Neuron (in vitro differentiated cells): ENCODE data around the gene GFOD1.

Experiments
- H2AFZ ChIP-seq: one replicate; pipeline ENCODE4 v1.6.1; 2013; ENCODE audit warnings: low read depth, mild to moderate bottlenecking, inconsistent platforms, low read length, moderate library complexity
- H3K27me3 ChIP-seq: one replicate; pipeline ENCODE4 v1.6.1; 2013; ENCODE audit warnings: low read length; ENCODE audit not compliant: insufficient read depth
- H3K36me3 ChIP-seq: one replicate; pipeline ENCODE4 v1.6.1; 2013; ENCODE audit warnings: low read length; ENCODE audit not compliant: insufficient read depth
- H3K4me1 ChIP-seq: one replicate; pipeline ENCODE4 v1.6.1; 2013; ENCODE audit warnings: low read length; ENCODE audit not compliant: insufficient read depth
- H3K4me3 ChIP-seq: 2 replicates; pipeline ENCODE4 v1.5.1; 2013; ENCODE audit warnings: mild to moderate bottlenecking, low read length, moderate library complexity
- H3K9me3 ChIP-seq: one replicate; pipeline ENCODE4 v1.6.1; 2013; ENCODE audit warnings: low read length

GFOD1 gene

GRCh38 chr6:13425270-13425873 is 62.0 kb downstream of the GFOD1 start:
- Histone ChIP-seq H3K9me3 (no peaks in the 10 kb centered on the region), H2AFZ (no peak overlapping the region), H3K4me1 (peaks cover 31% of the 10 kb centered on the region), H3K36me3 (no peaks in the 10 kb centered on the region), H3K27me3 (no peaks in the 10 kb centered on the region), H3K4me3 (no peak overlapping the region)

- Histone ChIP-seq H3K4me3 (no peak overlapping the region), H3K9me3 (no peaks in the 10 kb centered on the region), H3K27me3 (no peaks in the 10 kb centered on the region), H2AFZ (no peak overlapping the region), H3K36me3 (no peaks in the 10 kb centered on the region), H3K4me1 (peaks cover 23% of the 10 kb centered on the region)
These were observed 64.1 kb downstream of the GFOD1 start for GRCh38 chr6:13423252-13423651.

GRCh38 chr6:13422681-13423221 is 64.6 kb downstream of the GFOD1 start:
- H3K4me1 ChIP-seq, result peaks cover 18% of the 10 kb centered on the region
- no peaks in the 10 kb centered on the region for H3K36me3 ChIP-seq
- peak overlapping the region; percentile 43 for H2AFZ ChIP-seq
- H3K27me3 ChIP-seq, result no peaks in the 10 kb centered on the region
- H3K9me3 ChIP-seq, result no peaks in the 10 kb centered on the region
- peak overlapping the region; percentile 10 for H3K4me3 ChIP-seq

GRCh38 chr6:13421425-13422059 is 65.9 kb downstream of the GFOD1 start:
- H3K4me3 ChIP-seq, result peak overlapping the region; percentile 10
- no peaks in the 10 kb centered on the region for H3K9me3 ChIP-seq

GRCh38 chr6:13420269-13420668 is 67.1 kb downstream of the GFOD1 start:
- Histone ChIP-seq H3K27me3 (no peaks in the 10 kb centered on the region), H3K9me3 (no peaks in the 10 kb centered on the region), H2AFZ (no peak overlapping the region), H3K4me1 (peaks cover 16% of the 10 kb centered on the region), H3K4me3 (no peak overlapping the region), H3K36me3 (no peaks in the 10 kb centered on the region)

More at GRCh38 chr6:13421425-13422059, 65.9 kb downstream of the GFOD1 start:
- peak overlapping the region; percentile 43 for H2AFZ ChIP-seq
- H3K4me1 ChIP-seq, result peaks cover 16% of the 10 kb centered on the region
- H3K36me3 ChIP-seq, result no peaks in the 10 kb centered on the region
- no peaks in the 10 kb centered on the region for H3K27me3 ChIP-seq

- Histone ChIP-seq H2AFZ (no peak overlapping the region), H3K36me3 (no peaks in the 10 kb centered on the region), H3K9me3 (no peaks in the 10 kb centered on the region), H3K4me3 (no peak overlapping the region), H3K27me3 (no peaks in the 10 kb centered on the region), H3K4me1 (peaks cover 16% of the 10 kb centered on the region)
These were observed 67.8 kb downstream of the GFOD1 start for GRCh38 chr6:13419422-13420195.

GRCh38 chr6:13418844-13419243 is 68.6 kb downstream of the GFOD1 start:
- Histone ChIP-seq H3K4me3 (no peak overlapping the region), H2AFZ (no peak overlapping the region), H3K27me3 (no peaks in the 10 kb centered on the region), H3K4me1 (peaks cover 16% of the 10 kb centered on the region), H3K9me3 (no peaks in the 10 kb centered on the region), H3K36me3 (no peaks in the 10 kb centered on the region)

GRCh38 chr6:13417954-13418353 is 69.4 kb downstream of the GFOD1 start:
- H2AFZ ChIP-seq, result no peak overlapping the region
- H3K27me3 ChIP-seq, result no peaks in the 10 kb centered on the region
- H3K4me3 ChIP-seq, result no peak overlapping the region
- H3K4me1 ChIP-seq, result peaks cover 19% of the 10 kb centered on the region
- no peaks in the 10 kb centered on the region for H3K36me3 ChIP-seq
- H3K9me3 ChIP-seq, result no peaks in the 10 kb centered on the region

GRCh38 chr6:13417431-13417830 is 70.0 kb downstream of the GFOD1 start:
- no peaks in the 10 kb centered on the region for H3K27me3 ChIP-seq
- H3K4me1 ChIP-seq, result peaks cover 16% of the 10 kb centered on the region
- H3K9me3 ChIP-seq, result no peaks in the 10 kb centered on the region
- no peak overlapping the region for H2AFZ ChIP-seq
- H3K4me3 ChIP-seq, result no peak overlapping the region
- H3K36me3 ChIP-seq, result no peaks in the 10 kb centered on the region

GRCh38 chr6:13415283-13415682 is 72.1 kb downstream of the GFOD1 start:
- H2AFZ ChIP-seq, result no peak overlapping the region
- H3K27me3 ChIP-seq, result no peaks in the 10 kb centered on the region
- H3K4me3 ChIP-seq, result no peak overlapping the region
- no peaks in the 10 kb centered on the region for H3K36me3 ChIP-seq
- H3K9me3 ChIP-seq, result no peaks in the 10 kb centered on the region
- peaks cover 8% of the 10 kb centered on the region for H3K4me1 ChIP-seq

- no peaks in the 10 kb centered on the region for H3K9me3 ChIP-seq
- no peak overlapping the region for H3K4me3 ChIP-seq
- H3K27me3 ChIP-seq, result no peaks in the 10 kb centered on the region
- peaks cover 8% of the 10 kb centered on the region for H3K4me1 ChIP-seq
- no peak overlapping the region for H2AFZ ChIP-seq
- H3K36me3 ChIP-seq, result no peaks in the 10 kb centered on the region
These were observed 73.4 kb downstream of the GFOD1 start for GRCh38 chr6:13413900-13414555.

GRCh38 chr6:13413466-13413862 is 73.9 kb downstream of the GFOD1 start:
- Histone ChIP-seq H3K27me3 (no peaks in the 10 kb centered on the region), H3K4me3 (no peak overlapping the region), H2AFZ (no peak overlapping the region), H3K36me3 (no peaks in the 10 kb centered on the region), H3K9me3 (no peaks in the 10 kb centered on the region), H3K4me1 (peaks cover 8% of the 10 kb centered on the region)
